GM10266 (cell line): ENCODE measurements around the gene SPIN4.

Source experiments
- DNase-seq: peaks from one replicate; pipeline ENCODE4 v3.0.0; 2012; ENCODE audit errors: extremely low spot score
- TF ChIP-seq, protein P1 (sequence below): IDR thresholded peaks from 2 replicates; pipeline ENCODE4 v1.5.1; 2012; ENCODE audit warnings: mild to moderate bottlenecking, low read depth; ENCODE audit not compliant: control insufficient read depth, insufficient read depth; ENCODE audit errors: missing control alignments

Gene SPIN4

DNA sequence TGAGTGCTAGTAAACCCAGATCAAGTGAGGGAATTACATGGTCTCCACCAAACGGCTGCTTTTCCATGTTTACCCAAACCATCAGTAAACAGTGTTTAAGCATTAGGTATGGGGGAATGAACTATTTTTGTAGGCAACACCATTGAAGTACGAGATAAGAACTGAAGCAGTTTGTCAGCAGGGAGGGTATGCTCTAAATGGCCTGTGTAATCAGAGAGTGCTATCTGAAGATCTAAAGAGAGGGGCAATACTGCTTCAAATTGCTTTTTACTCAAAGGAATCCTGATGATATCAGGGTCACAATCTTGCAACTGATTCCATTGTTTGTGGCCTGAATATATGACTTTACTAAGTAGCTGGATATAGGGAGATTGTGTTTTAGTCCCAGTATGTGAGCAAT is 10.4 kb upstream of the SPIN4 start:
- TF ChIP-seq, protein P1, sequence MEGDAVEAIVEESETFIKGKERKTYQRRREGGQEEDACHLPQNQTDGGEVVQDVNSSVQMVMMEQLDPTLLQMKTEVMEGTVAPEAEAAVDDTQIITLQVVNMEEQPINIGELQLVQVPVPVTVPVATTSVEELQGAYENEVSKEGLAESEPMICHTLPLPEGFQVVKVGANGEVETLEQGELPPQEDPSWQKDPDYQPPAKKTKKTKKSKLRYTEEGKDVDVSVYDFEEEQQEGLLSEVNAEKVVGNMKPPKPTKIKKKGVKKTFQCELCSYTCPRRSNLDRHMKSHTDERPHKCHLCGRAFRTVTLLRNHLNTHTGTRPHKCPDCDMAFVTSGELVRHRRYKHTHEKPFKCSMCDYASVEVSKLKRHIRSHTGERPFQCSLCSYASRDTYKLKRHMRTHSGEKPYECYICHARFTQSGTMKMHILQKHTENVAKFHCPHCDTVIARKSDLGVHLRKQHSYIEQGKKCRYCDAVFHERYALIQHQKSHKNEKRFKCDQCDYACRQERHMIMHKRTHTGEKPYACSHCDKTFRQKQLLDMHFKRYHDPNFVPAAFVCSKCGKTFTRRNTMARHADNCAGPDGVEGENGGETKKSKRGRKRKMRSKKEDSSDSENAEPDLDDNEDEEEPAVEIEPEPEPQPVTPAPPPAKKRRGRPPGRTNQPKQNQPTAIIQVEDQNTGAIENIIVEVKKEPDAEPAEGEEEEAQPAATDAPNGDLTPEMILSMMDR = no peak
- no peak for DNase-seq

DNA sequence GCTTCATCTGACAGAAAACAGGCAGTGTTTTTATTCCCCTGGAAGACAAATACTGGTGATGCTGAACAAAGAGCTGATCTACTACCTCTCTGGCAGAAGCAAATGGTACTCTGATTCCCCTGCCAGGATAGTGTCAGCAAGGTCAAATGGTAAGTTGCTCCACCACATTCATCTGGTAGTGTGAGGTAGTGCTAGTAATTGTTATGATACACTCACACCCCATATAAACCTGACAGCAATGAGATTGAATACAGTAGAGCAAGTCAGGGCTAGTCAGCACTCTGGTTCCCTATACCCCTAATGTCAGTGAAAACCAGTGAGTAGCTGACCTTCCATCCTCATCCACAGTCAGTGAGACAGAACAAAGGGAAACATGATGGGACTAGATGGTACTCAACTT is 3.4 kb upstream of the SPIN4 start:
- DNase-seq = no peak
- TF ChIP-seq, protein P1 = no peak

DNA sequence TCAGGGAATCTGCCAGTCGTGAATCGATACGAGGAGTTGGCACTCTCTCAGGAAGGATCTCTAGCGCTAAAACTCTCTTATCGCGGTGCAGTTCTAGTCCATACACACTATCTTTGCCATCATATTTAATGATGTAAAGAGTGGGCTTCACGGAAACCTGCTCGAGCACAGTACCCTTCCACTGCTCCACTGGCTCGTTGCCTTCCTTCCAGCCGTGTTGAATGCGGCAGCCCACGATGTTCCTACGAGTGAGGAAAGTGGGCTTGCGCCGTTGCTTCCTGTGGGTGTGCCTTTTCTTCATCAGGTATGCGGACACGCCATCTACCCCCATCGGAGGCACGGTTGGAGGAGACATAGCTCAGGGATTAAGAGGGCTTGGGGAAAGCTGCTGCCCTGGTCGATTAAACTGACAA is 661 bp downstream of the SPIN4 start:
- DNase-seq = no peak
- TF ChIP-seq, protein P1 = no peak

- TF ChIP-seq, protein P1 = no peak
- DNase-seq = no peak
Observed at GRCh38 chrX:63349307-63349706, 1.8 kb downstream of the SPIN4 start.

DNA sequence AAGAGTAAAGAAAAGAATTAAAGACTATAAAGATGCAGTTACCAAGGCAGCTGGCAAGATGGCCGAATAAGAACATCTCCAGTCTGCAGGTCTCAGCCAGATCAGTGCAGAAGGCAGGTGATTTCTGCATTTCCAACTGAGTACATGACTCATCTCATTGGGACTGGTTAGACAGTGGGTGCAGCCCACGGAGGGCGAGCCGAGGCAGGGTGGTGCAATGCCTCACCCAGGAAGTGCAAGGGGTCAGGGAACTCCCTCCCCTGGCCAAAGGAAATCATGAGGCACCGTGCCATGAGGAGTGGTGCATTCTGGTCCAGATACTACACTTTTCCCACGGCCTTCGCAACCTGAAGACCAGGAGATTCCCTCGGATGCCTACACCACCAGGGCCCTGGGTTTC is 20.5 kb downstream of the SPIN4 start:
- DNase-seq = no peak
- TF ChIP-seq, protein P1 = no peak

DNA sequence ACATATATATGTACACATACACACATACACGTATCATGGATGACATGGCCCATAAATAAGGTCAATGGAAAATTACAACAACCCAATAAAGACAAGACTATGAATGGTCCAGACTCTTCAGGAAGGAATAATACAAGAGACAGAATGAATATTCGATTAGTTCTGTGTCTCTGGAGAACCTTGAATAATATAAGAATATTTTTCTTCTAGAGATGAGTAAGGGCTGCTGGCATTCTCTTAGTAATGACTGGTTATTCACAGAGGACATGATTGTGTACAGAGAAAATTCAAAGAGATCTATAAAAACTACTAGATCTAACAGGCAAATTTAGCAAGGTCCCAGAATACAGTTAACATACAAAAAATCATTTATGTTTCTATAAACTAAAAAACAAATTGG is 23.3 kb downstream of the SPIN4 start:
- TF ChIP-seq, protein P1 = no peak

GRCh38 chrX:63299596-63299995 is 51.5 kb downstream of the SPIN4 start:
- no peak for DNase-seq
- TF ChIP-seq, protein P1 = no peak

More for the DNA sequence above, 23.3 kb downstream of the SPIN4 start:
- no peak for DNase-seq
